Thoracic aorta (tissue), 2 donors: ENCODE data around the gene ZER1. TPM values are rescaled to one million over a fixed set of nuclear protein-coding genes. Genes with fewer than 3 reads are reported as not detected.

Experiments used
- ATAC-seq: fragments of 150-250 bp; one replicate; pipeline ENCODE4 v1.8.0; 2017; ENCODE audit warnings: low read depth; ENCODE audit not compliant: insufficient number of reproducible peaks, low FRiP score
- DNase-seq: peaks from one replicate; pipeline ENCODE4 v3.0.0-alpha.2; 2020; ENCODE audit warnings: low spot score
- H3K27ac ChIP-seq, 2 donors: fragments of 200-600 bp; sonication (generic); 1 replicate in 1 of 2; 2 replicates in 1 of 2; pipeline ENCODE4 v1.5.1; 2016; ENCODE audit warnings: mild to moderate bottlenecking in 2 of 2, moderate library complexity in 2 of 2
- H3K27me3 ChIP-seq: fragments of 200-600 bp; sonication (generic); replicated peaks from 2 replicates; pipeline ENCODE4 v1.6.0; 2016; ENCODE audit warnings: mild to moderate bottlenecking; ENCODE audit not compliant: insufficient read depth
- H3K36me3 ChIP-seq: fragments of 200-600 bp; sonication (generic); one replicate; pipeline ENCODE4 v1.5.1; 2016
- H3K4me1 ChIP-seq, 2 donors: fragments of 200-600 bp; sonication (generic); 1 replicate in 1 of 2; 2 replicates in 1 of 2; pipeline versions ENCODE4 v1.5.1 to v1.6.0; 2016; ENCODE audit warnings: low read depth in 2 of 2, mild to moderate bottlenecking in 1 of 2; ENCODE audit not compliant: control insufficient read depth in 1 of 2
- H3K4me3 ChIP-seq: fragments of 200-600 bp; sonication (generic); 2 replicates; pipeline ENCODE4 v1.5.1; 2016; ENCODE audit warnings: mild to moderate bottlenecking
- H3K9me3 ChIP-seq: fragments of 200-600 bp; sonication (generic); 2 replicates; pipeline ENCODE4 v1.5.1; 2016
- total RNA-seq, 2 donors: library from RNA; depleted of rRNA; stranded (reverse); fragments of >200 nt; gene quantifications; one replicate each; pipeline versions ENCODE4 v1.1.0 to v1.2.3, GENCODE V29; 2016
- TF ChIP-seq, protein P1 (sequence below): fragments of 200-600 bp; sonication (generic); IDR thresholded peaks from one replicate; pipeline ENCODE4 v1.5.1; 2019; ENCODE audit warnings: antibody characterized with exemption

Gene ZER1
- total RNA-seq, 2 donors from 2014 or later = 42.5 to 65.4 TPM

DNA sequence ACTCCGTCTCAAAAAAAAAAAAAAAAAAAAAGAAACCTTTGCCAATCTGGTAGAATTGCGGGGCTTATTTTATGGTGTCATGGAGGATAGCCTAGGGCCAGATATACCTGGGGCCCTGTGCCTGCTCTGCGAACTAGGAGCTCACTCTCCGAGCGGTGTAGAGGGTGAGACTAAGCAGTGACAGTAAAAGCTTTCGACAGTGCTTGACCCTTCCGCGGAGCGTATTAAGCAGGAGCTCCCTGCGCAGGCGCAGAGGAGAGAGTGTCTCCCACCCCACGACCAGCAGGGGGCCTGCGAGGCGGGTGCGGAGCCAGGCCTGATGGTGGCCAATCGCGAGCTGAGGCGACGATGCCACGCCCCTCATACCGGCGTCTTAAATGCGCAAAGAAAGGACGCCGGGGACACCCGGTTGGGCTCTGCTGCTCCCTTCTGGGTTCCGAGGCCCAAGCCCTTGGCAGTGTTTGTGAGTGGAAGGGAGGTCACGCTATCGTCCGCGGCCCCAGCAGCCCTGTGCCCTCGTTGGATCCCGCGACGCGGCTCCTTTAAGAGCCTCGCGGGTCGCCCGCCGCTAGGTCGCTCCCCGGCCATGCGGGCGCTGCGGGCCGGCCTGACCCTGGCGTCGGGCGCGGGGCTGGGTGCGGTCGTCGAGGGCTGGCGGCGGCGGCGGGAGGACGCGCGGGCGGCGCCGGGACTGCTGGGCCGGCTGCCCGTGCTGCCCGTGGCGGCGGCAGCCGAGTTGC lies 46.5 kb upstream of the ZER1 start, which contains the start of gene ENDOG:
ENDOG (plus strand) TSS at position 402 of the 740 bp plus-strand sequence; CDS start at position 587, 185 bp downstream.
- Histone ChIP-seq H3K9me3 (no peaks in the 10 kb centered on the region), H3K27ac (peak within 1 kb of the TSS; percentile 84), H3K4me1 (peaks cover 8 to 12% of the 10 kb centered on the region in 2 donors), H3K4me3 (peak within 1 kb of the TSS; percentile 75), H3K27me3 (no peaks in the 10 kb centered on the region), H3K36me3 (peaks cover 15% of the 10 kb centered on the region)
- ATAC-seq (peak; percentile 98), DNase-seq (peak; percentile 86)
- TF ChIP-seq, protein P1, sequence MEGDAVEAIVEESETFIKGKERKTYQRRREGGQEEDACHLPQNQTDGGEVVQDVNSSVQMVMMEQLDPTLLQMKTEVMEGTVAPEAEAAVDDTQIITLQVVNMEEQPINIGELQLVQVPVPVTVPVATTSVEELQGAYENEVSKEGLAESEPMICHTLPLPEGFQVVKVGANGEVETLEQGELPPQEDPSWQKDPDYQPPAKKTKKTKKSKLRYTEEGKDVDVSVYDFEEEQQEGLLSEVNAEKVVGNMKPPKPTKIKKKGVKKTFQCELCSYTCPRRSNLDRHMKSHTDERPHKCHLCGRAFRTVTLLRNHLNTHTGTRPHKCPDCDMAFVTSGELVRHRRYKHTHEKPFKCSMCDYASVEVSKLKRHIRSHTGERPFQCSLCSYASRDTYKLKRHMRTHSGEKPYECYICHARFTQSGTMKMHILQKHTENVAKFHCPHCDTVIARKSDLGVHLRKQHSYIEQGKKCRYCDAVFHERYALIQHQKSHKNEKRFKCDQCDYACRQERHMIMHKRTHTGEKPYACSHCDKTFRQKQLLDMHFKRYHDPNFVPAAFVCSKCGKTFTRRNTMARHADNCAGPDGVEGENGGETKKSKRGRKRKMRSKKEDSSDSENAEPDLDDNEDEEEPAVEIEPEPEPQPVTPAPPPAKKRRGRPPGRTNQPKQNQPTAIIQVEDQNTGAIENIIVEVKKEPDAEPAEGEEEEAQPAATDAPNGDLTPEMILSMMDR = peak; percentile 98

DNA sequence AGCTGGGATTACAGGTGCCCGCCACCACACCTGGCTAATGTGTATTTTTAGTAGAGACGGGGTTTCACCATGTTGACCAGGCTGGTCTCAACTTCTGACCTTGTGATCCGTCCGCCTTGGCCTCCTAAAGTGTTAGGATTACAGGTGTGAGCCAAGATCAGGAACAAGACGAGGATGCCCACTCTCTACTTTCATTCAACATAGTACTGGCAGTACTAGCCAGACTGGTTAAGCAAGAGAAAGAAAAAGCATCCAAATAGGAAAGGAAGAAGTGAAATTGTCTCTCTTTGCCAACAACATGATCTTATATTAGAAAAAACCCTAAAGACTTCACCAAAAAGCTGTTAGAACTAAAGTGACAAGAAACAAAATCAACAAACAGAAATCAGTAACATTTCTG lies 39.1 kb upstream of the ZER1 start:
- ATAC-seq (no peak), DNase-seq (no peak)
- H3K27ac ChIP-seq = no peak overlapping the region
- TF ChIP-seq, protein P1 = no peak
- no peaks in the 10 kb centered on the region for H3K4me1 ChIP-seq
- no peaks in the 10 kb centered on the region for H3K27me3 ChIP-seq
- no peak overlapping the region for H3K4me3 ChIP-seq
- no peaks in the 10 kb centered on the region for H3K9me3 ChIP-seq
- peaks cover 28% of the 10 kb centered on the region for H3K36me3 ChIP-seq

GRCh38 chr9:128809831-128810230 lies 38.1 kb upstream of the ZER1 start:
- Histone ChIP-seq H3K36me3 (peaks cover 35% of the 10 kb centered on the region), H3K4me1 (no peaks in the 10 kb centered on the region), H3K27me3 (no peaks in the 10 kb centered on the region), H3K27ac (no peak overlapping the region), H3K9me3 (no peaks in the 10 kb centered on the region), H3K4me3 (no peak overlapping the region)
- no peak for DNase-seq
- TF ChIP-seq, protein P1 = no peak
- no peak for ATAC-seq

DNA sequence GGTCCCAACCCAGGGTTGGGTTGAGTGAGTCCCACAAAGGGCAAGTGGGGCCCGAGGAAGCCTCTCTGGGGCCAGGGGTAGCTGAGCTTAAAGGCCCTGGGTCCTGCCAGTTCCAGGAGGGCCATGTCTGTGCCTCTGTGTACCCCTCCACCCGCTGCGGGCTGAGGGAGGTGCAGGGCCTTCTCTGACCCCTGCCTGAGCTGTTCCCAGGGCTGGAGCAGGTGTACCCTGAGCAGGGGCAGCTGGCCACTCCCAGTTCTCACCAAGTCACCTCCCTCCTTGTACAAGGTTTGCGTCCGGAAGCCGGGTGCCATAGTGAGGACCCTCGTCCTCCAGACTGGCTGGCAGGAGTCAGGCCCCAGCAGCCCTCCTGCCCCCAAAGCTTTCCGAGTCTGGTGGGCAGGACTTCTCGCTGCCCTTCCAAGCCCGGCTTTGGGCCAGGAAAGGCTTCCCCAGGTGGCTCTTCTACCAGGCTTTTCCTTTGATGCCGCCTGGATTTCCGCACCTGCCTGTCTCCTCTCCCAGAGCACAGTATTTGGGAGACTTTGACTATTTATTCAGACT lies 37.4 kb upstream of the ZER1 start:
- no peaks in the 10 kb centered on the region for H3K27me3 ChIP-seq
- H3K4me3 ChIP-seq = no peak overlapping the region
- ATAC-seq = no peak
- no peaks in the 10 kb centered on the region for H3K9me3 ChIP-seq
- no peak overlapping the region for H3K27ac ChIP-seq
- no peak for DNase-seq
- TF ChIP-seq, protein P1 = no peak
- peaks cover 36% of the 10 kb centered on the region for H3K36me3 ChIP-seq
- no peaks in the 10 kb centered on the region for H3K4me1 ChIP-seq

DNA sequence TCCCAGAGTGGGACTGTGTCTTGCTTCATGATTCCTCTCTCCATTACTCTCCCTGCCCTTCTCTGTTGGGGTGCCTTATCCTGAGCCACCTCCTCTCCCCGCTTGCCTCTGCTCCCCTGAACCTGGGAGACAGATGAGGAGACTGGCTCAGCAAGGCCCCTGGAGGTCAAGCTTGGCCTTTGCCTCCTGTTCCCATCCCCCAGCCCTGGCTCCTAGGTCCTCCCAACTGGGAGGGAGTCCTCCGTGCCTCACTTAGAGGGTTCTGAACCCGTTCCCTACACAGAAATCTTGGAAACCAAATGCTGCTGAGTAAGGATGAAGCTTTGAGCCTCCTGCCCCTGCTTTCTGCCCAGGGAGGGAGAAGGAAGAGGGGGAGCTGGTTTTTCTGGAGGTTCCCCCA lies 36.8 kb upstream of the ZER1 start:
- Histone ChIP-seq H3K9me3 (no peaks in the 10 kb centered on the region), H3K4me3 (no peak overlapping the region), H3K36me3 (peaks cover 41% of the 10 kb centered on the region), H3K27me3 (no peaks in the 10 kb centered on the region), H3K27ac (no peak overlapping the region), H3K4me1 (no peaks in the 10 kb centered on the region)
- DNase-seq (no peak), ATAC-seq (no peak)
- TF ChIP-seq, protein P1 = no peak
